HepG2 (cell line): ENCODE measurements around the gene PSRC1. TPM values are rescaled to one million over a fixed set of nuclear protein-coding genes. Genes with fewer than 3 reads are reported as not detected.

Source experiments
- ATF7-NPFF ChIP-seq: sonication (generic); formaldehyde crosslinking; IDR thresholded peaks from 2 replicates; pipeline ENCODE4 v1.8.1; 2023; ENCODE audit warnings: mild to moderate bottlenecking, low read depth, missing genetic modification reagents, moderate library complexity
- CENPT ChIP-seq: sonication (generic); formaldehyde crosslinking; IDR thresholded peaks from 2 replicates; pipeline ENCODE4 v1.8.0; 2022; ENCODE audit warnings: low read depth, mild to moderate bottlenecking, moderate library complexity, missing genetic modification reagents
- GFI1 ChIP-seq: sonication (generic); formaldehyde crosslinking; IDR thresholded peaks from 2 replicates; pipeline ENCODE4 v1.5.0; 2020; ENCODE audit warnings: missing genetic modification reagents, mild to moderate bottlenecking, borderline replicate concordance
- HMGA1 ChIP-seq: sonication (generic); formaldehyde crosslinking; conservative IDR thresholded peaks from 2 replicates; pipeline ENCODE4 v1.4.0; 2020; ENCODE audit warnings: missing genetic modification reagents
- KAT8 ChIP-seq: IDR thresholded peaks from 2 replicates; pipeline ENCODE4 v1.6.1; 2016; ENCODE audit warnings: missing genetic modification reagents, missing compliant biosample characterization
- MLLT10 ChIP-seq: sonication (generic); formaldehyde crosslinking; IDR thresholded peaks from 2 replicates; pipeline ENCODE4 v1.4.0; 2020; ENCODE audit warnings: missing genetic modification reagents
- NAIF1 ChIP-seq: sonication (generic); formaldehyde crosslinking; IDR thresholded peaks from 2 replicates; pipeline ENCODE4 v1.5.0; 2020; ENCODE audit warnings: mild to moderate bottlenecking, missing genetic modification reagents, borderline replicate concordance
- NCOA1 ChIP-seq: sonication (generic); formaldehyde crosslinking; IDR thresholded peaks from 2 replicates; pipeline ENCODE4 v1.9.0; 2021; ENCODE audit warnings: missing genetic modification reagents
- NR2F1 ChIP-seq, 2 experiments: fragments of 450-650 bp in 1 of 2; formaldehyde crosslinking in 1 of 2; IDR thresholded peaks; 2 replicates each; pipeline versions ENCODE4 v1.5.0 to v1.6.1; 2016 to 2020; ENCODE audit warnings: mild to moderate bottlenecking in 1 of 2, missing compliant biosample characterization in 1 of 2, missing genetic modification reagents in 1 of 2, moderate library complexity in 1 of 2
- PHF21A ChIP-seq: sonication (generic); formaldehyde crosslinking; IDR thresholded peaks from 2 replicates; pipeline ENCODE4 v1.5.0; 2020; ENCODE audit warnings: mild to moderate bottlenecking, missing genetic modification reagents
- PITX1 ChIP-seq: sonication (generic); formaldehyde crosslinking; IDR thresholded peaks from 2 replicates; pipeline ENCODE4 v1.5.1; 2020; ENCODE audit warnings: mild to moderate bottlenecking, missing genetic modification reagents
- REPIN1 ChIP-seq: sonication (generic); formaldehyde crosslinking; IDR thresholded peaks from 2 replicates; pipeline ENCODE4 v1.8.0; 2022; ENCODE audit warnings: missing genetic modification reagents, low read depth, mild to moderate bottlenecking, borderline replicate concordance
- RFX1 ChIP-seq: fragments of 450-650 bp; IDR thresholded peaks from 2 replicates; pipeline ENCODE4 v1.6.1; 2017
- SMAD3 ChIP-seq: sonication (generic); formaldehyde crosslinking; IDR thresholded peaks from 2 replicates; pipeline ENCODE4 v1.4.0; 2020; ENCODE audit warnings: missing genetic modification reagents
- SUZ12 ChIP-seq: fragments of 150-350 bp; IDR thresholded peaks from 2 replicates; pipeline ENCODE4 v1.6.1; 2014; ENCODE audit warnings: low read depth, low read length
- TEAD2 ChIP-seq: sonication (generic); formaldehyde crosslinking; IDR thresholded peaks from 2 replicates; pipeline ENCODE4 v1.9.0; 2021; ENCODE audit warnings: missing genetic modification reagents
- ZNF282 ChIP-seq: fragments of 450-650 bp; IDR thresholded peaks from 2 replicates; pipeline ENCODE4 v1.6.1; 2018; ENCODE audit not compliant: partially characterized antibody
- ZNF367 ChIP-seq: sonication (generic); formaldehyde crosslinking; IDR thresholded peaks from 2 replicates; pipeline ENCODE4 v1.4.0; 2020; ENCODE audit warnings: missing genetic modification reagents, borderline replicate concordance
- ZNF382 ChIP-seq: sonication (generic); formaldehyde crosslinking; IDR thresholded peaks from 2 replicates; pipeline ENCODE4 v1.5.0; 2020; ENCODE audit warnings: missing genetic modification reagents, mild to moderate bottlenecking, borderline replicate concordance
- ZNF75D ChIP-seq: sonication (generic); formaldehyde crosslinking; IDR thresholded peaks from 2 replicates; pipeline ENCODE4 v1.8.1; 2023; ENCODE audit warnings: missing genetic modification reagents, mild to moderate bottlenecking, borderline replicate concordance
- ZNF775 ChIP-seq: sonication (generic); formaldehyde crosslinking; IDR thresholded peaks from 2 replicates; pipeline ENCODE4 v1.4.0; 2020; ENCODE audit warnings: missing genetic modification reagents, mild to moderate bottlenecking, moderate library complexity, borderline replicate concordance
- polyA plus RNA-seq, 8 experiments: library from polyadenylated mRNA; depleted of rRNA in 3 of 8; stranded (reverse) in 7 of 8; unstranded in 1 of 8; fragments of >200 nt; fragmentation: Illumina TruSeq in 4 of 8; extraction: Trizol in 4 of 8; gene quantifications; 2 replicates each; pipeline versions ENCODE4 v1.2.1 to v1.2.3, GENCODE V29; 2011 to 2016; ENCODE audit warnings: low read depth in 4 of 8, missing spikeins in 1 of 8, mixed read lengths in 1 of 8; ENCODE audit not compliant: insufficient read depth in 1 of 8
- total RNA-seq, 5 experiments: library from RNA; depleted of rRNA; stranded (reverse); fragments of >200 nt; fragmentation: Illumina TruSeq; extraction: Trizol; gene quantifications; 2 replicates each; pipeline ENCODE4 v1.2.3, GENCODE V29; 2016; ENCODE audit warnings: low read depth in 1 of 5
- TF ChIP-seq, protein P1 (sequence below): sonication (generic); formaldehyde crosslinking; IDR thresholded peaks from 2 replicates; pipeline ENCODE4 v1.9.0; 2021; ENCODE audit warnings: missing genetic modification reagents, borderline replicate concordance
- TF ChIP-seq, protein P2 (sequence below): sonication (generic); formaldehyde crosslinking; conservative IDR thresholded peaks from 2 replicates; pipeline ENCODE4 v1.8.0; 2022; ENCODE audit warnings: mild to moderate bottlenecking, moderate library complexity, missing genetic modification reagents
- TF ChIP-seq, protein P3 (sequence below): sonication (generic); formaldehyde crosslinking; IDR thresholded peaks from 2 replicates; pipeline ENCODE4 v1.4.0; 2020; ENCODE audit warnings: mild to moderate bottlenecking, missing genetic modification reagents

PSRC1 gene
- total and polyA plus RNA-seq, 2 of the 13 experiments (the other 11 are each of a cell fraction or from before 2014, with no cell fraction given) = 28.6 to 30.3 TPM

GRCh38 chr1:109263597-109264378 lies 19.2 kb downstream of the PSRC1 start (continued):
- TF ChIP-seq, protein P1, sequence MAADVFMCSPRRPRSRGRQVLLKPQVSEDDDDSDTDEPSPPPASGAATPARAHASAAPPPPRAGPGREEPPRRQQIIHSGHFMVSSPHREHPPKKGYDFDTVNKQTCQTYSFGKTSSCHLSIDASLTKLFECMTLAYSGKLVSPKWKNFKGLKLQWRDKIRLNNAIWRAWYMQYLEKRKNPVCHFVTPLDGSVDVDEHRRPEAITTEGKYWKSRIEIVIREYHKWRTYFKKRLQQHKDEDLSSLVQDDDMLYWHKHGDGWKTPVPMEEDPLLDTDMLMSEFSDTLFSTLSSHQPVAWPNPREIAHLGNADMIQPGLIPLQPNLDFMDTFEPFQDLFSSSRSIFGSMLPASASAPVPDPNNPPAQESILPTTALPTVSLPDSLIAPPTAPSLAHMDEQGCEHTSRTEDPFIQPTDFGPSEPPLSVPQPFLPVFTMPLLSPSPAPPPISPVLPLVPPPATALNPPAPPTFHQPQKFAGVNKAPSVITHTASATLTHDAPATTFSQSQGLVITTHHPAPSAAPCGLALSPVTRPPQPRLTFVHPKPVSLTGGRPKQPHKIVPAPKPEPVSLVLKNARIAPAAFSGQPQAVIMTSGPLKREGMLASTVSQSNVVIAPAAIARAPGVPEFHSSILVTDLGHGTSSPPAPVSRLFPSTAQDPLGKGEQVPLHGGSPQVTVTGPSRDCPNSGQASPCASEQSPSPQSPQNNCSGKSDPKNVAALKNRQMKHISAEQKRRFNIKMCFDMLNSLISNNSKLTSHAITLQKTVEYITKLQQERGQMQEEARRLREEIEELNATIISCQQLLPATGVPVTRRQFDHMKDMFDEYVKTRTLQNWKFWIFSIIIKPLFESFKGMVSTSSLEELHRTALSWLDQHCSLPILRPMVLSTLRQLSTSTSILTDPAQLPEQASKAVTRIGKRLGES (CRISPR knock-in tag) = no peak
- TF ChIP-seq, protein P2, sequence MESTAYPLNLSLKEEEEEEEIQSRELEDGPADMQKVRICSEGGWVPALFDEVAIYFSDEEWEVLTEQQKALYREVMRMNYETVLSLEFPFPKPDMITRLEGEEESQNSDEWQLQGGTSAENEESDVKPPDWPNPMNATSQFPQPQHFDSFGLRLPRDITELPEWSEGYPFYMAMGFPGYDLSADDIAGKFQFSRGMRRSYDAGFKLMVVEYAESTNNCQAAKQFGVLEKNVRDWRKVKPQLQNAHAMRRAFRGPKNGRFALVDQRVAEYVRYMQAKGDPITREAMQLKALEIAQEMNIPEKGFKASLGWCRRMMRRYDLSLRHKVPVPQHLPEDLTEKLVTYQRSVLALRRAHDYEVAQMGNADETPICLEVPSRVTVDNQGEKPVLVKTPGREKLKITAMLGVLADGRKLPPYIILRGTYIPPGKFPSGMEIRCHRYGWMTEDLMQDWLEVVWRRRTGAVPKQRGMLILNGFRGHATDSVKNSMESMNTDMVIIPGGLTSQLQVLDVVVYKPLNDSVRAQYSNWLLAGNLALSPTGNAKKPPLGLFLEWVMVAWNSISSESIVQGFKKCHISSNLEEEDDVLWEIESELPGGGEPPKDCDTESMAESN = peak; percentile 70; the same call in 1 of the 2 replicates
- no peak for TF ChIP-seq ZNF775 (CRISPR knock-in tag)
- no peak for TF ChIP-seq HMGA1 (CRISPR knock-in tag)
- peak; percentile 54; the same call in 1 of the 2 replicates for TF ChIP-seq GFI1
- TF ChIP-seq SUZ12 = no peak
- no peak for TF ChIP-seq ZNF75D
- TF ChIP-seq RFX1 = no peak
- no peak for TF ChIP-seq ZNF367
- no peak for TF ChIP-seq NR2F1 (CRISPR knock-in tag; IDR thresholded peaks at IDR 0.05)
- no peak for TF ChIP-seq NCOA1
- peak; percentile 64; the same call in 1 of the 2 replicates for TF ChIP-seq SMAD3 (CRISPR knock-in tag)
- no peak for TF ChIP-seq ZNF382
- TF ChIP-seq KAT8 (CRISPR knock-in tag) = peak; percentile 75
- TF ChIP-seq PITX1 (CRISPR knock-in tag) = no peak; the same call in 1 of the 2 replicates
- no peak for TF ChIP-seq ZNF282
- no peak for TF ChIP-seq TEAD2 (CRISPR knock-in tag)
- no peak for TF ChIP-seq CENPT (CRISPR knock-in tag)
- no peak for TF ChIP-seq MLLT10 (CRISPR knock-in tag)
- no peak for TF ChIP-seq NAIF1 (CRISPR knock-in tag)
- TF ChIP-seq, protein P3, sequence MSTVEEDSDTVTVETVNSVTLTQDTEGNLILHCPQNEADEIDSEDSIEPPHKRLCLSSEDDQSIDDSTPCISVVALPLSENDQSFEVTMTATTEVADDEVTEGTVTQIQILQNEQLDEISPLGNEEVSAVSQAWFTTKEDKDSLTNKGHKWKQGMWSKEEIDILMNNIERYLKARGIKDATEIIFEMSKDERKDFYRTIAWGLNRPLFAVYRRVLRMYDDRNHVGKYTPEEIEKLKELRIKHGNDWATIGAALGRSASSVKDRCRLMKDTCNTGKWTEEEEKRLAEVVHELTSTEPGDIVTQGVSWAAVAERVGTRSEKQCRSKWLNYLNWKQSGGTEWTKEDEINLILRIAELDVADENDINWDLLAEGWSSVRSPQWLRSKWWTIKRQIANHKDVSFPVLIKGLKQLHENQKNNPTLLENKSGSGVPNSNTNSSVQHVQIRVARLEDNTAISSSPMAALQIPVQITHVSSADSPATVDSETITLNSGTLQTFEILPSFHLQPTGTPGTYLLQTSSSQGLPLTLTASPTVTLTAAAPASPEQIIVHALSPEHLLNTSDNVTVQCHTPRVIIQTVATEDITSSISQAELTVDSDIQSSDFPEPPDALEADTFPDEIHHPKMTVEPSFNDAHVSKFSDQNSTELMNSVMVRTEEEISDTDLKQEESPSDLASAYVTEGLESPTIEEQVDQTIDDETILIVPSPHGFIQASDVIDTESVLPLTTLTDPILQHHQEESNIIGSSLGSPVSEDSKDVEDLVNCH = no peak
- TF ChIP-seq ATF7-NPFF (CRISPR knock-in tag) = peak; percentile 76; the same call in 1 of the 2 replicates
- TF ChIP-seq REPIN1 (CRISPR knock-in tag) = peak; percentile 99
- TF ChIP-seq PHF21A (CRISPR knock-in tag) = peak; percentile 89
